Activated CD8-positive, alpha-beta memory T cell treated with anti-CD3 and anti-CD28 coated beads for 24 hours (primary cell): ENCODE results near the gene PRUNE2.

ENCODE experiments used
- DNase-seq: peaks from one replicate; pipeline ENCODE4 v3.0.0-alpha.2; 2020

Gene PRUNE2

GRCh38 chr9:76725011-76725546 lies 180.8 kb downstream of the PRUNE2 start:
- no peak for DNase-seq

GRCh38 chr9:76720245-76720644 lies 185.7 kb downstream of the PRUNE2 start:
- no peak for DNase-seq

GRCh38 chr9:76718166-76718565 lies 187.7 kb downstream of the PRUNE2 start:
- no peak for DNase-seq

- DNase-seq, result no peak
Measured at GRCh38 chr9:76717613-76718012, 188.3 kb downstream of the PRUNE2 start.

- DNase-seq, result no peak
Measured at GRCh38 chr9:76717176-76717575, 188.7 kb downstream of the PRUNE2 start.

- DNase-seq, result no peak
Measured at GRCh38 chr9:76716085-76716672, 189.7 kb downstream of the PRUNE2 start.

GRCh38 chr9:76713381-76713780 lies 192.5 kb downstream of the PRUNE2 start:
- DNase-seq, result no peak

- DNase-seq, result no peak
Measured at GRCh38 chr9:76709020-76709419, 196.9 kb downstream of the PRUNE2 start.

- DNase-seq, result no peak
Measured at GRCh38 chr9:76707510-76707909, 198.4 kb downstream of the PRUNE2 start.

- no peak for DNase-seq
Measured at GRCh38 chr9:76704593-76705204, 201.2 kb downstream of the PRUNE2 start.

- no peak for DNase-seq
Measured at GRCh38 chr9:76703270-76703669, 202.6 kb downstream of the PRUNE2 start.

GRCh38 chr9:76701441-76702039 lies 204.4 kb downstream of the PRUNE2 start:
- no peak for DNase-seq

- no peak for DNase-seq
Measured at GRCh38 chr9:76700916-76701315, 205.0 kb downstream of the PRUNE2 start.

- no peak for DNase-seq
Measured at GRCh38 chr9:76699971-76700370, 205.9 kb downstream of the PRUNE2 start.

GRCh38 chr9:76697554-76697953 lies 208.4 kb downstream of the PRUNE2 start:
- no peak for DNase-seq

GRCh38 chr9:76697081-76697480 lies 208.8 kb downstream of the PRUNE2 start:
- no peak for DNase-seq

GRCh38 chr9:76693912-76694311 lies 212.0 kb downstream of the PRUNE2 start:
- DNase-seq, result no peak

GRCh38 chr9:76692458-76693129 lies 213.3 kb downstream of the PRUNE2 start:
- DNase-seq, result no peak

GRCh38 chr9:76691517-76692313 lies 214.2 kb downstream of the PRUNE2 start:
- no peak for DNase-seq

GRCh38 chr9:76690973-76691370 lies 214.9 kb downstream of the PRUNE2 start:
- DNase-seq, result no peak

- DNase-seq, result no peak
Measured at GRCh38 chr9:76690246-76690972, 215.5 kb downstream of the PRUNE2 start.
